ENCODE data around the gene DIP2A. TPM values are rescaled to one million over a fixed set of nuclear protein-coding genes. Genes with fewer than 3 reads are reported as not detected.

DIP2A gene
- total and polyA plus RNA-seq, 7 donors: 9.0 to 49.3 (median 25.0) TPM

DNA sequence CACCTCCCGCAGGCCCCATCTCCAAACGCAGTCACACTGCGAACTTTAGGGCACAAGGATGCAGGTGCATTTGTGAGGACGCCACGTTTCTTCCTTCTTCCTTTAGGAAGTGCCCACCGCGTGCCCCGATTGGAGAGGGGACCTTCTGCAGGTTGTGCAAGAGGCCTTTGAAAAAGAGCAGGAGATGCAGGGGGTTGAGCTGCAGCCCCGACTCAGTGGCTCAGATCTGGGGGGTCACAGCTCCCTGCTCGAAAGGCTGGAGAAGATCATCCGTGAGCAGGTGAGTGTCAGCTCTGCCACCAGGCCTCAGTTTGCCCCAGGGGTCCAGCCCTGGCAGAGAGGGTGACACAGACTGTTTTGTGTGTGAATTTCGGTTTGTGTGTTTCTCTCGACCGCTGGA lies 31.2 kb upstream of the DIP2A start:
- peaks cover 17 to 79% (median 31%) of the 10 kb centered on the region in 4 donors for H3K36me3 ChIP-seq
- 93 to 97% methylated on average over 14 of the region's 14 CpGs for whole genome bisulfite sequencing, 2 donors

GRCh38 chr21:46428286-46428685 lies 30.4 kb upstream of the DIP2A start:
- H3K4me3 ChIP-seq: no peak overlapping the region
- no peaks in the 10 kb centered on the region for H3K9me3 ChIP-seq
- H3K27ac ChIP-seq: no peak overlapping the region
- intact Hi-C loops (cut with DNase I): no loop called here
- 91% methylated on average over 23 of the region's 23 CpGs for WGBS, 2 donors
- no peaks in the 10 kb centered on the region for H3K27me3 ChIP-seq
- TF ChIP-seq, protein P1, sequence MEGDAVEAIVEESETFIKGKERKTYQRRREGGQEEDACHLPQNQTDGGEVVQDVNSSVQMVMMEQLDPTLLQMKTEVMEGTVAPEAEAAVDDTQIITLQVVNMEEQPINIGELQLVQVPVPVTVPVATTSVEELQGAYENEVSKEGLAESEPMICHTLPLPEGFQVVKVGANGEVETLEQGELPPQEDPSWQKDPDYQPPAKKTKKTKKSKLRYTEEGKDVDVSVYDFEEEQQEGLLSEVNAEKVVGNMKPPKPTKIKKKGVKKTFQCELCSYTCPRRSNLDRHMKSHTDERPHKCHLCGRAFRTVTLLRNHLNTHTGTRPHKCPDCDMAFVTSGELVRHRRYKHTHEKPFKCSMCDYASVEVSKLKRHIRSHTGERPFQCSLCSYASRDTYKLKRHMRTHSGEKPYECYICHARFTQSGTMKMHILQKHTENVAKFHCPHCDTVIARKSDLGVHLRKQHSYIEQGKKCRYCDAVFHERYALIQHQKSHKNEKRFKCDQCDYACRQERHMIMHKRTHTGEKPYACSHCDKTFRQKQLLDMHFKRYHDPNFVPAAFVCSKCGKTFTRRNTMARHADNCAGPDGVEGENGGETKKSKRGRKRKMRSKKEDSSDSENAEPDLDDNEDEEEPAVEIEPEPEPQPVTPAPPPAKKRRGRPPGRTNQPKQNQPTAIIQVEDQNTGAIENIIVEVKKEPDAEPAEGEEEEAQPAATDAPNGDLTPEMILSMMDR (IDR thresholded peaks at IDR 0.05): no peak
- TF ChIP-seq POLR2A (IDR thresholded peaks at IDR 0.05) (no peak), EP300 (IDR thresholded peaks at IDR 0.05) (no peak), POLR2AphosphoS5 (IDR thresholded peaks at IDR 0.05) (no peak)
- H3K4me1 ChIP-seq: no peaks in the 10 kb centered on the region
- no peak for DNase-seq
- peaks cover 22 to 82% (median 31%) of the 10 kb centered on the region in 4 donors for H3K36me3 ChIP-seq

More for the DNA sequence above, 31.2 kb upstream of the DIP2A start:
- Histone ChIP-seq H3K27ac (no peak overlapping the region), H3K4me3 (no peak overlapping the region), H3K27me3 (no peaks in the 10 kb centered on the region), H3K4me1 (no peaks in the 10 kb centered on the region), H3K9me3 (no peaks in the 10 kb centered on the region)
- no peak for DNase-seq
- intact Hi-C loops (cut with DNase I): no loop called here
- TF ChIP-seq, protein P1 (IDR thresholded peaks at IDR 0.05): no peak
- no peak for TF ChIP-seq POLR2AphosphoS5 (IDR thresholded peaks at IDR 0.05)
- no peak for TF ChIP-seq POLR2A (IDR thresholded peaks at IDR 0.05)
- no peak for TF ChIP-seq EP300 (IDR thresholded peaks at IDR 0.05)

GRCh38 chr21:46428987-46429710 lies 29.5 kb upstream of the DIP2A start:
- TF ChIP-seq POLR2A (IDR thresholded peaks at IDR 0.05): no peak
- TF ChIP-seq, protein P1 (IDR thresholded peaks at IDR 0.05): no peak
- no peak for TF ChIP-seq POLR2AphosphoS5 (IDR thresholded peaks at IDR 0.05)
- no peak for TF ChIP-seq EP300 (IDR thresholded peaks at IDR 0.05)
- DNase-seq: no peak

DNA sequence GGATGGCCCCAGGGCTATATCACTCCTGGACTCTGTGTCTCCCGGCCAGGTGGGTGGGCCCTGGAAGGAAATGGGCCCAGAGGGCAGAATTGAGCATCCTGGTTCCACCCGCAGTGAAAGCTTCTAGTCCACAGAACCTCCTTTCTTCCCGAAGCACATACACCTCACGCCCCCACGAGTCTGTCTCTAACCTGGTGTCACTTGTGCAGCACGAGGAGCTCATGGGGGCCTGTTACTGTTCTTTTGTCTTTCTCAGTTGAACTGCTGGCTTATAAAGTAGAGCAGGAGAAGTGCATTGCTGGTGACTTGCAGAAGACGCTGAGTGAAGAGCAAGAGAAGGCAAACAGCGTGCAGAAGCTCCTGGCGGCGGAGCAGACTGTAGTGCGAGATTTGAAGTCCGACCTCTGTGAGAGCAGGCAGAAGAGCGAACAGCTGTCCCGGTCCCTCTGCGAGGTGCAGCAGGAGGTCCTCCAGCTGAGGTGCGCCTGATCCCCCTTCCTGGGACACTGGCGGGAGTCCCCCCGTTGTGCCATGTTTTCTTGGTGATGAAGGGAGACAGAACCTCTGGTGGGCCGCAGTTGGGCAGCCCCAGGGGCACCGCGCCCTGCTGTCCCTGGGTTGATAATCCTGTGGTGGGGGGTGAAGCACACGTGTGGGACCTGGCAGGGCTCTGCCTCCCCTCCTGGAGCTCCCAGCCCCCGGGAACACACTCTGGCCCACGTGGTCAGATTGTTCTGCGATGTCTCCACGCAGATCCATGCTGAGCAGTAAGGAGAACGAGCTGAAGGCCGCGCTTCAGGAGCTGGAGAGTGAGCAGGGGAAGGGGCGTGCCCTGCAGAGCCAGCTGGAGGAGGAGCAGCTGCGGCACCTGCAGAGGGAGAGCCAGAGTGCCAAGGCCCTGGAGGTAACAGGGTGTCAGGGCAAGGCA lies 28.7 kb upstream of the DIP2A start:
- no peaks in the 10 kb centered on the region for H3K4me1 ChIP-seq
- H3K4me3 ChIP-seq: no peak overlapping the region
- no peaks in the 10 kb centered on the region for H3K9me3 ChIP-seq
- TF ChIP-seq POLR2A (IDR thresholded peaks at IDR 0.05): no peak
- TF ChIP-seq, protein P1 (IDR thresholded peaks at IDR 0.05): no peak
- TF ChIP-seq EP300 (IDR thresholded peaks at IDR 0.05): no peak
- no peak for TF ChIP-seq POLR2AphosphoS5 (IDR thresholded peaks at IDR 0.05)
- intact Hi-C loops (cut with DNase I): no loop called here
- WGBS, 2 donors: 92% methylated on average over 31 of the region's 31 CpGs
- H3K36me3 ChIP-seq: peaks cover 22 to 94% (median 31%) of the 10 kb centered on the region in 4 donors
- no peak overlapping the region for H3K27ac ChIP-seq
- DNase-seq: no peak
- no peaks in the 10 kb centered on the region for H3K27me3 ChIP-seq

More at GRCh38 chr21:46428987-46429710, 29.5 kb upstream of the DIP2A start:
- H3K4me3 ChIP-seq: no peak overlapping the region
- H3K9me3 ChIP-seq: no peaks in the 10 kb centered on the region
- WGBS, 2 donors: 97% methylated on average over 44 of the region's 44 CpGs
- no peaks in the 10 kb centered on the region for H3K4me1 ChIP-seq
- H3K36me3 ChIP-seq: peaks cover 22 to 88% (median 31%) of the 10 kb centered on the region in 4 donors
- no peak overlapping the region for H3K27ac ChIP-seq
- intact Hi-C loops (cut with DNase I): no loop called here
- H3K27me3 ChIP-seq: no peaks in the 10 kb centered on the region
